Measurements from ENCODE around the gene RALGAPA2.
A peak's percentile ranks its signal among the peaks of the same experiment; 100 is the strongest.

The RALGAPA2 gene

GRCh38 chr20:20465252-20465651 lies 247.2 kb downstream of the RALGAPA2 start:
- peak; percentile 29 for DNase-seq (ENCODE audit: low spot score)

GRCh38 chr20:20463933-20464374 lies 248.5 kb downstream of the RALGAPA2 start:
- peak; percentile 73 for DNase-seq (ENCODE audit: low spot score)

GRCh38 chr20:20462185-20462584 lies 250.3 kb downstream of the RALGAPA2 start:
- DNase-seq (ENCODE audit: low spot score) = no peak

- no peak for DNase-seq (ENCODE audit: low spot score)
Observed at GRCh38 chr20:20461551-20461950, 250.9 kb downstream of the RALGAPA2 start.

GRCh38 chr20:20459726-20460125 lies 252.7 kb downstream of the RALGAPA2 start:
- DNase-seq (ENCODE audit: low spot score) = no peak

- DNase-seq (ENCODE audit: low spot score) = no peak
Observed at GRCh38 chr20:20457392-20458126, 254.9 kb downstream of the RALGAPA2 start.

- no peak for DNase-seq (ENCODE audit: low spot score)
Observed at GRCh38 chr20:20456741-20457140, 255.7 kb downstream of the RALGAPA2 start.

GRCh38 chr20:20455926-20456325 lies 256.5 kb downstream of the RALGAPA2 start:
- no peak for DNase-seq (ENCODE audit: low spot score)

GRCh38 chr20:20454850-20455627 lies 257.4 kb downstream of the RALGAPA2 start:
- no peak for DNase-seq (ENCODE audit: low spot score)

GRCh38 chr20:20454367-20454766 lies 258.1 kb downstream of the RALGAPA2 start:
- DNase-seq (ENCODE audit: low spot score) = no peak

GRCh38 chr20:20452254-20452676 lies 260.2 kb downstream of the RALGAPA2 start:
- peak; percentile 68 for DNase-seq (ENCODE audit: low spot score)

GRCh38 chr20:20450521-20450920 lies 261.9 kb downstream of the RALGAPA2 start:
- DNase-seq (ENCODE audit: low spot score) = no peak

- no peak for DNase-seq (ENCODE audit: low spot score)
Observed at GRCh38 chr20:20448881-20449280, 263.6 kb downstream of the RALGAPA2 start.

- DNase-seq (ENCODE audit: low spot score) = no peak
Observed at GRCh38 chr20:20447196-20447595, 265.2 kb downstream of the RALGAPA2 start.

- no peak for DNase-seq (ENCODE audit: low spot score)
Observed at GRCh38 chr20:20446425-20447015, 265.9 kb downstream of the RALGAPA2 start.

GRCh38 chr20:20446001-20446400 lies 266.4 kb downstream of the RALGAPA2 start:
- DNase-seq (ENCODE audit: low spot score) = no peak

GRCh38 chr20:20443504-20443903 lies 268.9 kb downstream of the RALGAPA2 start:
- no peak for DNase-seq (ENCODE audit: low spot score)

GRCh38 chr20:20442466-20442865 lies 270.0 kb downstream of the RALGAPA2 start:
- no peak for DNase-seq (ENCODE audit: low spot score)

- DNase-seq (ENCODE audit: low spot score) = no peak
Observed at GRCh38 chr20:20440886-20441658, 271.4 kb downstream of the RALGAPA2 start.

- DNase-seq (ENCODE audit: low spot score) = no peak
Observed at GRCh38 chr20:20440481-20440880, 272.0 kb downstream of the RALGAPA2 start.

GRCh38 chr20:20439602-20440190 lies 272.7 kb downstream of the RALGAPA2 start:
- no peak for DNase-seq (ENCODE audit: low spot score)

GRCh38 chr20:20437314-20437713 lies 275.1 kb downstream of the RALGAPA2 start:
- DNase-seq (ENCODE audit: low spot score) = no peak
